ENCODE data around the gene CGAS. TPM values are rescaled to one million over a fixed set of nuclear protein-coding genes. Genes with fewer than 3 reads are reported as not detected.

CGAS gene
- total and polyA plus RNA-seq, 2 of the 4 experiments (the other 2 are of a cell fraction), result 1.5 to 1.6 TPM

DNA sequence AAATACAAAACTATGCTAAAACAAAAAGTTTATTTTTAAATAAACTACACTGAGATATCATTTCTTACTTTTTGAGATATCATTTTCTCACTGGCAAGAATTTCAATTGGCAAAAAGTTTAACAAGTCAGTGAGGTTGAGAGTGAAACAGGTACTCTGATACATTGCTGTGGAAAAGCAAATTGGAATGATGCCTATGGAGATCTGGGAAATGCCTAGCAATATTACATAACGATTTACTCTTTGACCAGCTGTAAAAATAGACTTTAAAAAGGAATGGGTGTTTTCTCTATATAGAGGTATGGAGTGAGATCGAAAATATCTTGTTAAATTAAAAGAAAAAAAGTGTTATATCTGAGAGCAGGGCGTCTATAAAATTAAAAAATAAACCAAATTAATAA is 16.9 kb downstream of the CGAS start:
- no peak overlapping the region for H3K4me3 ChIP-seq (ENCODE audit: insufficient read depth, low read depth, low read length)
- no peak overlapping the region for H3K4ac ChIP-seq (ENCODE audit: low read depth, low read length)
- H3K9me3 ChIP-seq (ENCODE audit: control insufficient read depth, insufficient read depth, low read length), result no peaks in the 10 kb centered on the region
- peaks cover 0 to 6% of the 10 kb centered on the region in 2 experiments; a peak in 1 of 4 replicates for H3K79me1 ChIP-seq (ENCODE audit: low read depth in 1 of 2, low read length in 2 of 2)
- H2AFZ ChIP-seq (replicated peaks; ENCODE audit: low read length, poor library complexity), result no peak overlapping the region
- no peaks in the 10 kb centered on the region for H3K9me1 ChIP-seq (ENCODE audit: insufficient read depth, low read length)
- H3K36me3 ChIP-seq (ENCODE audit: control insufficient read depth, insufficient read depth, low read length), result peaks cover 5% of the 10 kb centered on the region
- no peak overlapping the region for H4K8ac ChIP-seq (ENCODE audit: low read depth in 2 of 2, low read length in 2 of 2)
- in situ Hi-C loops (cut with MboI; ENCODE audit: low sequenced_read_pairs) (no loop called here), intact Hi-C loops (cut with micrococcal nuclease) (no loop called here), dilution Hi-C loops (cut with HindIII; ENCODE audit: low sequenced_read_pairs, unreplicated experiment) (no loop called here)
- no peak overlapping the region for H3K23ac ChIP-seq (ENCODE audit: low read depth, low read length)
- TF ChIP-seq, protein P1, sequence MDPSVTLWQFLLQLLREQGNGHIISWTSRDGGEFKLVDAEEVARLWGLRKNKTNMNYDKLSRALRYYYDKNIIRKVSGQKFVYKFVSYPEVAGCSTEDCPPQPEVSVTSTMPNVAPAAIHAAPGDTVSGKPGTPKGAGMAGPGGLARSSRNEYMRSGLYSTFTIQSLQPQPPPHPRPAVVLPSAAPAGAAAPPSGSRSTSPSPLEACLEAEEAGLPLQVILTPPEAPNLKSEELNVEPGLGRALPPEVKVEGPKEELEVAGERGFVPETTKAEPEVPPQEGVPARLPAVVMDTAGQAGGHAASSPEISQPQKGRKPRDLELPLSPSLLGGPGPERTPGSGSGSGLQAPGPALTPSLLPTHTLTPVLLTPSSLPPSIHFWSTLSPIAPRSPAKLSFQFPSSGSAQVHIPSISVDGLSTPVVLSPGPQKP (IDR thresholded peaks at IDR 0.05; ENCODE audit: borderline replicate concordance, low read depth, low read length), result no peak
- TF ChIP-seq, protein P2, sequence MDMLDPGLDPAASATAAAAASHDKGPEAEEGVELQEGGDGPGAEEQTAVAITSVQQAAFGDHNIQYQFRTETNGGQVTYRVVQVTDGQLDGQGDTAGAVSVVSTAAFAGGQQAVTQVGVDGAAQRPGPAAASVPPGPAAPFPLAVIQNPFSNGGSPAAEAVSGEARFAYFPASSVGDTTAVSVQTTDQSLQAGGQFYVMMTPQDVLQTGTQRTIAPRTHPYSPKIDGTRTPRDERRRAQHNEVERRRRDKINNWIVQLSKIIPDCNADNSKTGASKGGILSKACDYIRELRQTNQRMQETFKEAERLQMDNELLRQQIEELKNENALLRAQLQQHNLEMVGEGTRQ (IDR thresholded peaks at IDR 0.05; ENCODE audit: low read depth, low read length), result no peak
- TF ChIP-seq NFE2L2 (IDR thresholded peaks at IDR 0.05; ENCODE audit: low read depth, low read length) (no peak), MAZ (IDR thresholded peaks at IDR 0.05; ENCODE audit: borderline replicate concordance, low read depth, low read length) (no peak), CEBPB (IDR thresholded peaks at IDR 0.05; ENCODE audit: low read depth, low read length) (no peak), MXI1 (IDR thresholded peaks at IDR 0.05; ENCODE audit: borderline replicate concordance, low read depth, low read length) (no peak), RFX5 (IDR thresholded peaks at IDR 0.05; ENCODE audit: low read depth, low read length) (no peak), POLR2A (IDR thresholded peaks at IDR 0.05; ENCODE audit: low read depth, low read length) (no peak), FOS (IDR thresholded peaks at IDR 0.05; ENCODE audit: low read depth, low read length) (no peak), RAD21 (IDR thresholded peaks at IDR 0.05; ENCODE audit: low read length) (no peak), SMC3 (IDR thresholded peaks at IDR 0.05; ENCODE audit: low read depth, low read length) (no peak), CHD1 (IDR thresholded peaks at IDR 0.05; ENCODE audit: low read depth, low read length) (no peak), MAFK (IDR thresholded peaks at IDR 0.05; ENCODE audit: low read depth, low read length) (no peak), RCOR1 (IDR thresholded peaks at IDR 0.05; ENCODE audit: insufficient replicate concordance, low read length) (no peak), BHLHE40 (IDR thresholded peaks at IDR 0.05; ENCODE audit: low read depth, low read length) (no peak)
- TF ChIP-seq, protein P3, sequence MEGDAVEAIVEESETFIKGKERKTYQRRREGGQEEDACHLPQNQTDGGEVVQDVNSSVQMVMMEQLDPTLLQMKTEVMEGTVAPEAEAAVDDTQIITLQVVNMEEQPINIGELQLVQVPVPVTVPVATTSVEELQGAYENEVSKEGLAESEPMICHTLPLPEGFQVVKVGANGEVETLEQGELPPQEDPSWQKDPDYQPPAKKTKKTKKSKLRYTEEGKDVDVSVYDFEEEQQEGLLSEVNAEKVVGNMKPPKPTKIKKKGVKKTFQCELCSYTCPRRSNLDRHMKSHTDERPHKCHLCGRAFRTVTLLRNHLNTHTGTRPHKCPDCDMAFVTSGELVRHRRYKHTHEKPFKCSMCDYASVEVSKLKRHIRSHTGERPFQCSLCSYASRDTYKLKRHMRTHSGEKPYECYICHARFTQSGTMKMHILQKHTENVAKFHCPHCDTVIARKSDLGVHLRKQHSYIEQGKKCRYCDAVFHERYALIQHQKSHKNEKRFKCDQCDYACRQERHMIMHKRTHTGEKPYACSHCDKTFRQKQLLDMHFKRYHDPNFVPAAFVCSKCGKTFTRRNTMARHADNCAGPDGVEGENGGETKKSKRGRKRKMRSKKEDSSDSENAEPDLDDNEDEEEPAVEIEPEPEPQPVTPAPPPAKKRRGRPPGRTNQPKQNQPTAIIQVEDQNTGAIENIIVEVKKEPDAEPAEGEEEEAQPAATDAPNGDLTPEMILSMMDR (conservative IDR thresholded peaks at IDR 0.05; ENCODE audit: low read depth, low read length), result no peak
- BruUV-seq (replicated peaks), result no TSS peak
- ChIA-PET CTCF (interaction anchor here (0.7 kb wide), 1 partner anchor 18 kb away, joined by 3 read pairs; no protein-coding TSS in a partner anchor), POLR2A (ENCODE audit: unreplicated experiment) (no interaction called here)
- no peak overlapping the region for H2BK15ac ChIP-seq (ENCODE audit: low read depth, low read length)
- no peak overlapping the region for H3K14ac ChIP-seq (replicated peaks; ENCODE audit: low read depth, low read length)
- no peak overlapping the region for H2BK20ac ChIP-seq (ENCODE audit: low read depth, low read length)
- no peaks in the 10 kb centered on the region for H3K4me1 ChIP-seq (ENCODE audit: control insufficient read depth, insufficient read depth, low read length)
- WGBS, 2 experiments (ENCODE audit: extremely low coverage in 2 of 2, insufficient read length in 1 of 2), result 100% methylated on average over 1 of the region's 3 CpGs; no CpG with 5 or more reads in 1 of the 2 experiments
- no peak overlapping the region for H2AK5ac ChIP-seq (ENCODE audit: low read depth, low read length)
- DNase-seq (no peak), ATAC-seq (ENCODE audit: low read depth) (no peak)
- no peak overlapping the region for H3K27ac ChIP-seq (ENCODE audit: insufficient read depth, low read length)
- H3K9ac ChIP-seq (ENCODE audit: low read depth, low read length), result no peak overlapping the region
- no peak overlapping the region for H2AK9ac ChIP-seq (replicated peaks; ENCODE audit: low read depth, low read length, poor library complexity)
- H3K56ac ChIP-seq (ENCODE audit: extremely low read depth, insufficient read depth, low read length), result no peak overlapping the region
- no peaks in the 10 kb centered on the region for H3K27me3 ChIP-seq (ENCODE audit: control insufficient read depth, insufficient read depth, low read length)
- no peak overlapping the region for H3K18ac ChIP-seq (ENCODE audit: low read depth, low read length)
- no peak overlapping the region for H4K5ac ChIP-seq (ENCODE audit: low read depth, low read length)
- no peaks in the 10 kb centered on the region for H4K20me1 ChIP-seq (ENCODE audit: insufficient read depth, low read length)
- no peak overlapping the region for H4K91ac ChIP-seq (ENCODE audit: insufficient read depth, low read depth, low read length)
- no peak overlapping the region for H2BK5ac ChIP-seq (ENCODE audit: low read depth, low read length, poor library complexity, severe bottlenecking)
- no peak overlapping the region for H2BK120ac ChIP-seq (ENCODE audit: low read depth, low read length)
- no peak overlapping the region for H3K4me2 ChIP-seq (ENCODE audit: low read depth, low read length)

Measured in IMR-90 (cell line).